Measurements from ENCODE around the gene HIBADH.

Gene HIBADH

DNA sequence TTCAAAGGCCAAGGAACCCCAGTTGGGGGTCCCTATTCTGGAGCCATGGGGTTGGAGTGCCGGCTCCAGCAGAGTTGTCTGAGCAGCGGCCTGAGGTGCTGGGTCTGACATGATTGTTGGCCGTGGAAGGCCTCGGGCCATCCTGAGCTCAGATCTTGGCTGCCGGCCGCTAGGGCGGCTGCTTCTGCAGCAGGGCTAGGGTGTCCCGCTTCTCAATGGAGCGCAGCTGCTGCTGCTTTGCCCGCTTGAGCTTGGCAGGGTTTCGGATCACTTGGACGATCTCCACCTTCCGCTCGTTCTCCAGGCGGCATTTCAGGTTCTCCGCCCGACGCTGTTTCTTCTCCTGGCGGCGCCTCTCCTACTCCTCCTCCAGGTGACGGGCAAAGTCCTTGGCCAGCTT, 171.1 kb downstream of the HIBADH start:
- no peaks in the 10 kb centered on the region for H3K36me3 ChIP-seq
- H3K4me1 ChIP-seq (ENCODE audit: control insufficient read depth in 1 of 2, insufficient read depth in 1 of 2, low read depth in 1 of 2, low read length in 1 of 2) = no peaks in the 10 kb centered on the region
- H3K27me3 ChIP-seq = peaks cover 18% of the 10 kb centered on the region
- TF ChIP-seq, protein P1, sequence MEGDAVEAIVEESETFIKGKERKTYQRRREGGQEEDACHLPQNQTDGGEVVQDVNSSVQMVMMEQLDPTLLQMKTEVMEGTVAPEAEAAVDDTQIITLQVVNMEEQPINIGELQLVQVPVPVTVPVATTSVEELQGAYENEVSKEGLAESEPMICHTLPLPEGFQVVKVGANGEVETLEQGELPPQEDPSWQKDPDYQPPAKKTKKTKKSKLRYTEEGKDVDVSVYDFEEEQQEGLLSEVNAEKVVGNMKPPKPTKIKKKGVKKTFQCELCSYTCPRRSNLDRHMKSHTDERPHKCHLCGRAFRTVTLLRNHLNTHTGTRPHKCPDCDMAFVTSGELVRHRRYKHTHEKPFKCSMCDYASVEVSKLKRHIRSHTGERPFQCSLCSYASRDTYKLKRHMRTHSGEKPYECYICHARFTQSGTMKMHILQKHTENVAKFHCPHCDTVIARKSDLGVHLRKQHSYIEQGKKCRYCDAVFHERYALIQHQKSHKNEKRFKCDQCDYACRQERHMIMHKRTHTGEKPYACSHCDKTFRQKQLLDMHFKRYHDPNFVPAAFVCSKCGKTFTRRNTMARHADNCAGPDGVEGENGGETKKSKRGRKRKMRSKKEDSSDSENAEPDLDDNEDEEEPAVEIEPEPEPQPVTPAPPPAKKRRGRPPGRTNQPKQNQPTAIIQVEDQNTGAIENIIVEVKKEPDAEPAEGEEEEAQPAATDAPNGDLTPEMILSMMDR (IDR thresholded peaks at IDR 0.05) = no peak
- H3K4me3 ChIP-seq (ENCODE audit: low read depth in 1 of 2, low read length in 1 of 2) = no peak overlapping the region
- no peaks in the 10 kb centered on the region for H3K9me3 ChIP-seq
- no peak overlapping the region for H3K27ac ChIP-seq

DNA sequence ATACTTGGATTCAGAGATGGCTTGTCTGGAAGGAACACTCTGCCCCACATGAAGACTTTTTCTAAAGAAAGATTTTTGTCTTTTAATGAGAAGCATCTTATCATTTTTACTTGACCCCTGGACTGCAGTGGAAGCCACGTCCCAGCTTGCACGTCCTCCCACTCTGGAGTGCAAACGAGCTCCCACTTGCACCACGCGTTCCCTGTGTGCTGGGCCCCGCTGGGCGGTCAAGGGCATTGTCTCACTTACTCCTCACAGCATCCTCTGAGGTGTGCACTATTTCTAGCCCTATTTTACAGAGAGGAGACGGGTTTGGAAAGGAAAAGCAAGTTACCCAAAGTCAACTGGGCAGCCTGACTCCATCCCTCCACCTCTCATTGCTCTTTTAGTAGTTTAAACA, 175.2 kb downstream of the HIBADH start:
- no peak overlapping the region for H3K4me3 ChIP-seq (ENCODE audit: low read depth in 1 of 2, low read length in 1 of 2)

GRCh38 chr7:27484451-27484850, 178.2 kb downstream of the HIBADH start:
- H3K4me3 ChIP-seq (ENCODE audit: low read depth in 1 of 2, low read length in 1 of 2) = no peak overlapping the region
- H3K27me3 ChIP-seq = peaks cover 29% of the 10 kb centered on the region
- H3K36me3 ChIP-seq = no peaks in the 10 kb centered on the region
- H3K4me1 ChIP-seq (ENCODE audit: control insufficient read depth in 1 of 2, insufficient read depth in 1 of 2, low read depth in 1 of 2, low read length in 1 of 2) = no peaks in the 10 kb centered on the region
- no peaks in the 10 kb centered on the region for H3K9me3 ChIP-seq
- TF ChIP-seq, protein P1 (IDR thresholded peaks at IDR 0.05) = no peak
- no peak overlapping the region for H3K27ac ChIP-seq

More for the DNA sequence above, 175.2 kb downstream of the HIBADH start:
- H3K9me3 ChIP-seq = no peaks in the 10 kb centered on the region
- H3K27ac ChIP-seq = no peak overlapping the region
- TF ChIP-seq, protein P1 (IDR thresholded peaks at IDR 0.05) = no peak
- H3K36me3 ChIP-seq = no peaks in the 10 kb centered on the region
- no peaks in the 10 kb centered on the region for H3K4me1 ChIP-seq (ENCODE audit: control insufficient read depth in 1 of 2, insufficient read depth in 1 of 2, low read depth in 1 of 2, low read length in 1 of 2)
- peaks cover 40% of the 10 kb centered on the region for H3K27me3 ChIP-seq

GRCh38 chr7:27482219-27482618, 180.5 kb downstream of the HIBADH start:
- Histone ChIP-seq H3K27ac (no peak overlapping the region), H3K4me3 (ENCODE audit: low read depth in 1 of 2, low read length in 1 of 2) (no peak overlapping the region), H3K36me3 (no peaks in the 10 kb centered on the region), H3K4me1 (ENCODE audit: control insufficient read depth in 1 of 2, insufficient read depth in 1 of 2, low read depth in 1 of 2, low read length in 1 of 2) (no peaks in the 10 kb centered on the region), H3K9me3 (no peaks in the 10 kb centered on the region), H3K27me3 (peaks cover 22% of the 10 kb centered on the region)
- TF ChIP-seq, protein P1 (IDR thresholded peaks at IDR 0.05) = no peak

DNA sequence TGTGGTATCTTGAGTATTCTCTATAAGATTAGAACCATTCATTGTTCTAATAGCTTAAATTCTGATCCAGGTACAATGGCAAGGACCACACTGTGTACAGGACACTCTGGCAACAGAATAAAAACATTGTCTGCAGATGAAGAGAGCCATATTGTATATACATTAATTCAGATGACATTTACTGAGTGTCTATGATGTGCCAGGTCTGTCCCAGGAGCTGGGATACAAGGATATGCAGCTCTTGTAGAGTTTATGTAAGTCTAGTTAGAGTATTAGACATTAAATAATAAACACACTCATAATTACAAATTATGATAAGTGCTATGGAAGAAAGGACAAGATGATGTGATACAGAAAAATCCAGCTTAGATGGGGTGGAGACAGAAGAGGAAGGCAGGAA, 184.1 kb downstream of the HIBADH start:
- H3K27me3 ChIP-seq = peaks cover 23% of the 10 kb centered on the region
- no peaks in the 10 kb centered on the region for H3K36me3 ChIP-seq
- TF ChIP-seq, protein P1 (IDR thresholded peaks at IDR 0.05) = no peak
- H3K9me3 ChIP-seq = no peaks in the 10 kb centered on the region
- no peak overlapping the region for H3K4me3 ChIP-seq (ENCODE audit: low read depth in 1 of 2, low read length in 1 of 2)
- no peaks in the 10 kb centered on the region for H3K4me1 ChIP-seq (ENCODE audit: control insufficient read depth in 1 of 2, insufficient read depth in 1 of 2, low read depth in 1 of 2, low read length in 1 of 2)
- H3K27ac ChIP-seq = no peak overlapping the region

DNA sequence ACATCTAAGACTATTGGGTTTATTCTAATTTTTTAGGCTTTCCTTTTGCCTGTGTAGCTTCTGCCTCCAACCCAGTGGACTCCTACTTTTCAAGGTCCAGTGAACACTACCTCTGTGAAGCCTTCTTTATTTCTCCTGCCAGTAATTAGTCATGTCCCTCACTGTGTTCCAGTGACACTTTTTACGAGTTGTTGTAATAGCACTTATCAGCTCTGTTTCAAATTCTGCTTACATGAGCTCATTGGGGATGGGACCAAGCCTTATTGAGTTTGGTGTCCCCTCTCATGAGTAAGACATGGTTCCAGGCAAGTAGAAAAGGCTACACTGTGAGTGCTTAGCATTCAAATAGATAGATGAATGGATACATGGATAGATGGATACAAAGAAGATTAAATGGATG, 184.6 kb downstream of the HIBADH start:
- H3K27me3 ChIP-seq = peaks cover 25% of the 10 kb centered on the region
- H3K4me3 ChIP-seq (ENCODE audit: low read depth in 1 of 2, low read length in 1 of 2) = no peak overlapping the region
- no peaks in the 10 kb centered on the region for H3K9me3 ChIP-seq
- TF ChIP-seq, protein P1 (IDR thresholded peaks at IDR 0.05) = no peak
- H3K36me3 ChIP-seq = no peaks in the 10 kb centered on the region
- no peak overlapping the region for H3K27ac ChIP-seq
- no peaks in the 10 kb centered on the region for H3K4me1 ChIP-seq (ENCODE audit: control insufficient read depth in 1 of 2, insufficient read depth in 1 of 2, low read depth in 1 of 2, low read length in 1 of 2)

Measured in neutrophil (primary cell).